Effector memory CD4-positive, alpha-beta T cell (primary cell): ENCODE measurements around the gene PCCA.
"Not testable (repeated sequence)": the region's sequence is repeated elsewhere in the genome, so short reads cannot be mapped to it uniquely, and the experiment has no call there.

Experiments
- DNase-seq, 3 donors: peaks; one replicate each; pipeline ENCODE4 v3.0.0-alpha.2; 2020
- H3K27ac ChIP-seq: 2 replicates; pipeline ENCODE4 v1.7.0; 2013; ENCODE audit warnings: mild to moderate bottlenecking, low read length, moderate library complexity; ENCODE audit not compliant: insufficient read depth, poor library complexity, severe bottlenecking
- H3K27me3 ChIP-seq: replicated peaks from 2 replicates; pipeline ENCODE4 v1.7.0; 2013; ENCODE audit warnings: mild to moderate bottlenecking, low read length; ENCODE audit not compliant: insufficient read depth, control insufficient read depth, poor library complexity, severe bottlenecking
- H3K36me3 ChIP-seq: 2 replicates; pipeline ENCODE4 v1.7.0; 2013; ENCODE audit warnings: mild to moderate bottlenecking, low read length, moderate library complexity; ENCODE audit not compliant: control insufficient read depth, insufficient read depth
- H3K4me1 ChIP-seq: 2 replicates; pipeline ENCODE4 v1.7.0; 2013; ENCODE audit warnings: low read length, mild to moderate bottlenecking; ENCODE audit not compliant: control insufficient read depth, insufficient read depth, poor library complexity, severe bottlenecking
- H3K4me3 ChIP-seq: 2 replicates; pipeline ENCODE4 v1.7.0; 2013; ENCODE audit warnings: low read length, low read depth, mild to moderate bottlenecking; ENCODE audit not compliant: insufficient read depth, poor library complexity, severe bottlenecking
- H3K9me3 ChIP-seq: 2 replicates; pipeline ENCODE4 v1.7.0; 2013; ENCODE audit warnings: mild to moderate bottlenecking, low read length, moderate library complexity; ENCODE audit not compliant: control insufficient read depth

The PCCA gene

DNA sequence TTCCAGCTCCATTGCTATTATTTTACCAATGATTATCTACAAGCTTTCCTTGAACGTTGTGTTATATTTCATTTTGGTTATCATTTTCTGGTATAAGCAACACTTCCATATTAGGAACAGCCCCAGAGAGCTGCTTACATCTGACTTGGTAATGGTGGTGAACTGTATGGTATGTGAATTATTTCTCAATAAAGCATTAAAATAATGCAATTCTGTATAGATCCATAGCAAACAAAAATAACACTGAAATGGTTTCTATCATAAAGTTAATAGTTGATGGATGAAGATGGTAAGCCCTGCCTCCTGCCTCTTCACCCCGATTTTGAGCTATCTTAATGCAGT lies 472.2 kb downstream of the PCCA start:
- Histone ChIP-seq H3K4me1 (no peaks in the 10 kb centered on the region), H3K27me3 (no peaks in the 10 kb centered on the region), H3K27ac (no peak overlapping the region), H3K36me3 (no peaks in the 10 kb centered on the region), H3K9me3 (no peaks in the 10 kb centered on the region), H3K4me3 (no peak overlapping the region)
- no peak for DNase-seq

DNA sequence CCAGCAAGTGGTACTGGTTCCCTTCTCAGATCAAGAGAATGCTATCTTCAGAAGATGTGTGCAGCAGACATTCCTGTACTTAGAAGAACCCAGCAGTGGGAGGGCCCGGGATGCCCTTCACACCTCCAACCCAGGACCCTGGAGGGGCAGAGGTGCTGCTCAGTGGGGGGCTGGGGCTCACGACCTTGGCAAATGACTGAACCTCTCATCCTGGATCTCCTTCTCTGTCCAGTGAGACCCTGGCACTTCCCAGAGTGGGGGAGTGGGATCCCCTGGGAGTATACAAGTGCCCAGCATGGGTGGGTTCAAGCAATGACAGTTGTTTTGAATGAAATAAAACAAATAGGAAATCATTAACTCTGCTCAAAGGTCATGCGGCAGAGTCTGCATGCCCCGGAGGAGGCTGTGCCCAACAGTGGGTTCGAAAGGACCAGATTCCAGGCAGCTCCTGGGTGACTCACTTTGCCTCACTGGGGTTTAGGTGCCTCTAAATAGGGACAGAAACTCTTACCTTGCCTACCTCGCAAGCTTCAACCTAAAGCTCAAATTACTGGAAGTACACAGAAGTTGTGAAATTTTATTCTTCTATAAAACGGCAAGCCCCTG lies 472.8 kb downstream of the PCCA start:
- Histone ChIP-seq H3K4me1 (no peaks in the 10 kb centered on the region), H3K27me3 (no peaks in the 10 kb centered on the region), H3K9me3 (no peaks in the 10 kb centered on the region), H3K27ac (no peak overlapping the region), H3K36me3 (no peaks in the 10 kb centered on the region), H3K4me3 (no peak overlapping the region)
- DNase-seq, result no peak

GRCh38 chr13:100563779-100564178 lies 474.9 kb downstream of the PCCA start:
- H3K4me3 ChIP-seq, result no peak overlapping the region
- DNase-seq, result no peak
- no peaks in the 10 kb centered on the region for H3K4me1 ChIP-seq
- no peaks in the 10 kb centered on the region for H3K36me3 ChIP-seq
- no peak overlapping the region for H3K27ac ChIP-seq
- H3K9me3 ChIP-seq, result no peaks in the 10 kb centered on the region
- H3K27me3 ChIP-seq, result no peaks in the 10 kb centered on the region

DNA sequence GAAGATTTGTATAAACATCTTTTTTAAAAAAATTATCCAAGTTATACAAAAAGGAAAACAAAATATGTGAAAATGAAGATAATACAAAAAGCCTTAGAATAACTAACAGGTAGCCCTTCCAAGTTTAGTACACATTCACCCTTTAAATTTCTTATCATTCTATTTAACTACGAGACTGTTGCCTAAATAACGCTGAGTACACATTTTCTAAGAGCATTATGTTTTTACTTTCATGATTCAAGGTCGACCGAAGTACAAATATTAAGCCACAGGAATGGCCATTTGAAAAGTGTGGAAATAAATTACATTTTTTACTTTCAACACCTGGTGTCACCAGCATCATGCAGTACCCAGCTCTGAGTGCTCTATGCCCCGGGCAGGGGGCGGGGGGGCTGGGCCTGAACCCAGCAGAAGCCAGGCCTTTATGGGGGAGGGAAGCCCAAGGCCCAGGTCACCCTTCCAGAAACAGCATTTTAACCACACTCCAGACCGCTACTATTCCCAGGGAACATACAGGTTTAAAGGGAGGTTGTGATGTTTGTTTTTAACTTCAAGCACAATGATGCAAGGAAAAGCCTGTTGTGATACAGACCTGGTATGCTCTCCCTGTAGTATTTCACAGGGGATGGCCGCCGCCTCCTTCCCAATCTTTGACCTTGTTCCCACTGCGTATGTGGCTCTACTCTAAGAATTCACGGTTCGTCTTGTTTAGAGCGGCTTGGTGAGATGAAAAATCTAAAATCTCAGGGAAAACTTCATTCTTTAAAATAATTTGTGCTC lies 475.7 kb downstream of the PCCA start:
- H3K4me1 ChIP-seq, result no peaks in the 10 kb centered on the region
- no peaks in the 10 kb centered on the region for H3K36me3 ChIP-seq
- H3K27ac ChIP-seq, result no peak overlapping the region
- H3K9me3 ChIP-seq, result no peaks in the 10 kb centered on the region
- DNase-seq, result no peak
- H3K27me3 ChIP-seq, result no peaks in the 10 kb centered on the region
- H3K4me3 ChIP-seq, result no peak overlapping the region

GRCh38 chr13:100565286-100565685 lies 476.4 kb downstream of the PCCA start:
- Histone ChIP-seq H3K4me1 (no peaks in the 10 kb centered on the region), H3K27ac (no peak overlapping the region), H3K36me3 (no peaks in the 10 kb centered on the region), H3K27me3 (no peaks in the 10 kb centered on the region), H3K4me3 (no peak overlapping the region), H3K9me3 (no peaks in the 10 kb centered on the region)
- no peak for DNase-seq

GRCh38 chr13:100566543-100566942 lies 477.6 kb downstream of the PCCA start:
- no peak overlapping the region for H3K4me3 ChIP-seq
- H3K4me1 ChIP-seq, result no peaks in the 10 kb centered on the region
- no peaks in the 10 kb centered on the region for H3K9me3 ChIP-seq
- H3K27ac ChIP-seq, result no peak overlapping the region
- DNase-seq, result no peak
- H3K36me3 ChIP-seq, result no peaks in the 10 kb centered on the region
- H3K27me3 ChIP-seq, result no peaks in the 10 kb centered on the region

DNA sequence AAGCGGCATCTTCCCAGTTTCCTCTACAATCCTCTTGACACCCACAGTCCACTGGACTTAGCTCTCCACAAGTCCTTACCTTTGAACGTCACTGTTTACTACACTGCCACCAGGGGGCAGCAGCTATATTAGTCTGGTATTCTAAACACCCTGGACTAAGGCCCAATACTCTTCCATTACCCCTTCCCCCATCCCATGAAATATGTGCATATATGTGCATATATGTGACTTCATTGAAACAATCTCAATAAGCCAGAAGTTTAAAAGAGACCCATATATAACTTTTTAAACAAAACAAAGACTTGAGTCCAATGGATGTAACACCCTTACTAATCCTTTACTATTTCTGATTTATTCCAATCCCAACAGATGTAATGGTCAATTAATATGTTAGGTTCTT lies 484.2 kb downstream of the PCCA start:
- H3K27ac ChIP-seq, result no peak overlapping the region
- DNase-seq, result peak; percentile 32 to 61 (median 37)
- no peaks in the 10 kb centered on the region for H3K27me3 ChIP-seq
- no peak overlapping the region for H3K4me3 ChIP-seq
- H3K9me3 ChIP-seq, result no peaks in the 10 kb centered on the region
- H3K4me1 ChIP-seq, result no peaks in the 10 kb centered on the region
- no peaks in the 10 kb centered on the region for H3K36me3 ChIP-seq

DNA sequence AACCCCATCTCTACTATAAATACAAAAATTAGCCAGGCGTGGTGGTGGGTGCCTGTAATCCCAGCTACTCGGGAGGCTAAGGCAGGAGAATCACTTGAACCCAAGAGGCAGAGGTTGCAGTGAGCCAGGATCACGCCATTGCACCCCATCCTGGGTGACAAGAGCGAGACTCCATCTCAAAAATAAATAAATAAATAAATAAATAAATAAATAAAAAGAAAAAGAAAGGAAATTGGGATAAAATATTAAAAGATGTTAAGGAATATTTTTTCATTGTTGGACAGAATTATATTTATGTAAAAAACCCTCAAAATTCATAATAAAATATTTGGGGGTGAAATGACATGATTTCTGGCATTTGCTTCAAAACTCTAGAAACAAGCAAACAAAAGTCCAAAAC lies 488.3 kb downstream of the PCCA start:
- not testable (repeated sequence) for H3K27ac ChIP-seq, H3K36me3 ChIP-seq, H3K4me3 ChIP-seq, H3K9me3 ChIP-seq, H3K4me1 ChIP-seq, DNase-seq, H3K27me3 ChIP-seq
